Endodermal cell (in vitro differentiated cells): ENCODE results near the gene OR14J1. TPM values are rescaled to one million over a fixed set of nuclear protein-coding genes. Genes with fewer than 3 reads are reported as not detected.
"Not testable (repeated sequence)": the region's sequence is repeated elsewhere in the genome, so short reads cannot be mapped to it uniquely, and the experiment has no call there.

Source experiments
- DNase-seq: peaks from one replicate; pipeline ENCODE4 v3.0.0-alpha.2; 2017
- H3K27ac ChIP-seq: 2 replicates; pipeline ENCODE4 v1.5.1; 2013; ENCODE audit warnings: mild to moderate bottlenecking, low read depth, low read length, moderate library complexity
- H3K27me3 ChIP-seq: 2 replicates; pipeline ENCODE4 v1.6.1; 2013; ENCODE audit warnings: mild to moderate bottlenecking, low read length, moderate library complexity; ENCODE audit not compliant: insufficient read depth, control insufficient read depth, poor library complexity, severe bottlenecking
- H3K36me3 ChIP-seq: 2 replicates; pipeline ENCODE4 v1.7.0; 2013; ENCODE audit warnings: mild to moderate bottlenecking, low read length, moderate library complexity; ENCODE audit not compliant: control insufficient read depth, insufficient read depth
- H3K4me1 ChIP-seq: one replicate; pipeline ENCODE4 v1.7.0; 2013; ENCODE audit warnings: low read length; ENCODE audit not compliant: control insufficient read depth, insufficient read depth
- H3K4me3 ChIP-seq: 2 replicates; pipeline ENCODE4 v1.5.1; 2013; ENCODE audit warnings: mild to moderate bottlenecking, low read length, moderate library complexity
- H3K9ac ChIP-seq: 2 replicates; pipeline ENCODE4 v1.6.1; 2013; ENCODE audit warnings: mild to moderate bottlenecking, low read length, moderate library complexity; ENCODE audit not compliant: poor library complexity, severe bottlenecking; ENCODE audit errors: extremely low read depth
- H3K9me3 ChIP-seq: 2 replicates; pipeline ENCODE4 v1.6.1; 2013; ENCODE audit warnings: mild to moderate bottlenecking, low read length, moderate library complexity; ENCODE audit not compliant: control insufficient read depth
- H3K27ac Mint-ChIP-seq: 2 replicates; pipeline ENCODE4 v1.8.0; 2020; ENCODE audit warnings: mixed read lengths
- H3K27me3 Mint-ChIP-seq: 2 replicates; pipeline ENCODE4 v1.8.0; 2021; ENCODE audit warnings: mild to moderate bottlenecking, mixed read lengths; ENCODE audit not compliant: insufficient read depth
- H3K36me3 Mint-ChIP-seq: 2 replicates; pipeline ENCODE4 v1.8.0; 2020; ENCODE audit warnings: low read depth, mixed read lengths
- H3K4me1 Mint-ChIP-seq: 2 replicates; pipeline ENCODE4 v1.8.0; 2020; ENCODE audit warnings: mixed read lengths
- H3K4me3 Mint-ChIP-seq: 2 replicates; pipeline ENCODE4 v1.8.0; 2020; ENCODE audit warnings: mild to moderate bottlenecking, moderate library complexity, mixed read lengths
- H3K9me3 Mint-ChIP-seq: 2 replicates; pipeline ENCODE4 v1.8.0; 2020; ENCODE audit warnings: mild to moderate bottlenecking, mixed read lengths
- WGBS, 2 experiments: methylation state at CpG; one replicate each; pipeline versions ENCODE4 v1.1.5 to v1.1.7; 2013; ENCODE audit warnings: missing lambda C conversion rate in 2 of 2, mixed read lengths in 1 of 2; ENCODE audit not compliant: insufficient coverage in 1 of 2, insufficient read length in 1 of 2; 5-methylcytosine and 5-hydroxymethylcytosine counted together
- total RNA-seq, 2 donors: library from RNA; stranded (reverse); fragmentation: NEBNext Ultra II Directional in 1 of 2; extraction: Animal tissue kit (Norgen Biotek cat#: 25700) in 1 of 2; gene quantifications; 2 replicates in 1 of 2; 3 replicates in 1 of 2; pipeline ENCODE4 v1.2.1, GENCODE V29; 2021
- TF ChIP-seq, protein P1 (sequence below): fragments of 200-600 bp; sonication (generic); conservative IDR thresholded peaks from 2 replicates; pipeline ENCODE4 v1.5.0; 2021; ENCODE audit warnings: antibody characterized with exemption, mild to moderate bottlenecking

The OR14J1 gene
- total RNA-seq, 2 donors from 2014 or later = not detected

DNA sequence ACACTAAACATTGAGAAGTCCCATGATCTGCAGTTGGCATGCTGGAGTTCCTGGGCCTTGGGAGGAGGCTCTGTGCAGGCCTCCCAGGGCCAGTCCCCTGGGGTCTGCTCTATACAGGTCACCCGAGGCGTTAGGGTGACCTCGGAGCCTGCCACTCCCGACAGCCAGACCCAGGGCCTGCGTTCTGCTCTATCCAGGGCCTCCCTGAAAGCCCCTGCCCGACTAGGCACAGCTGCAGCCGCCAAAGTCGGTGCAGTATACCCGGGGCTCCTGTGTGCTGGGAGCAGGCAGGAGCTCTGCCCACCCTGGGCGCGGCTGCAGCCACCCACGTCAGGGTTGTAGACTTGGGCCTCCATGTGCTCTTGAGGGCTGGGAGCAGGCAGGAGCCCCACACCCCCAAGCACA lies 6.3 kb upstream of the OR14J1 start:
- Mint-ChIP-seq H3K36me3 (no peaks in the 10 kb centered on the region), H3K27ac (no peak overlapping the region), H3K4me3 (no peak overlapping the region), H3K27me3 (no peaks in the 10 kb centered on the region), H3K9me3 (no peaks in the 10 kb centered on the region), H3K4me1 (no peaks in the 10 kb centered on the region)
- no peak for DNase-seq
- no peak overlapping the region for H3K27ac ChIP-seq
- no peak overlapping the region for H3K4me3 ChIP-seq
- H3K4me1 ChIP-seq = no peaks in the 10 kb centered on the region
- 93 to 100% methylated on average over 2 to 12 of the region's 12 CpGs for WGBS, 2 experiments
- TF ChIP-seq, protein P1, sequence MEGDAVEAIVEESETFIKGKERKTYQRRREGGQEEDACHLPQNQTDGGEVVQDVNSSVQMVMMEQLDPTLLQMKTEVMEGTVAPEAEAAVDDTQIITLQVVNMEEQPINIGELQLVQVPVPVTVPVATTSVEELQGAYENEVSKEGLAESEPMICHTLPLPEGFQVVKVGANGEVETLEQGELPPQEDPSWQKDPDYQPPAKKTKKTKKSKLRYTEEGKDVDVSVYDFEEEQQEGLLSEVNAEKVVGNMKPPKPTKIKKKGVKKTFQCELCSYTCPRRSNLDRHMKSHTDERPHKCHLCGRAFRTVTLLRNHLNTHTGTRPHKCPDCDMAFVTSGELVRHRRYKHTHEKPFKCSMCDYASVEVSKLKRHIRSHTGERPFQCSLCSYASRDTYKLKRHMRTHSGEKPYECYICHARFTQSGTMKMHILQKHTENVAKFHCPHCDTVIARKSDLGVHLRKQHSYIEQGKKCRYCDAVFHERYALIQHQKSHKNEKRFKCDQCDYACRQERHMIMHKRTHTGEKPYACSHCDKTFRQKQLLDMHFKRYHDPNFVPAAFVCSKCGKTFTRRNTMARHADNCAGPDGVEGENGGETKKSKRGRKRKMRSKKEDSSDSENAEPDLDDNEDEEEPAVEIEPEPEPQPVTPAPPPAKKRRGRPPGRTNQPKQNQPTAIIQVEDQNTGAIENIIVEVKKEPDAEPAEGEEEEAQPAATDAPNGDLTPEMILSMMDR = no peak
- H3K9me3 ChIP-seq = no peaks in the 10 kb centered on the region
- H3K36me3 ChIP-seq = no peaks in the 10 kb centered on the region
- H3K9ac ChIP-seq = no peak overlapping the region
- H3K27me3 ChIP-seq = no peaks in the 10 kb centered on the region

GRCh38 chr6:29295623-29296022 lies 5.9 kb upstream of the OR14J1 start:
- no peaks in the 10 kb centered on the region for H3K36me3 Mint-ChIP-seq
- TF ChIP-seq, protein P1 = no peak
- no peak overlapping the region for H3K27ac ChIP-seq
- no peak overlapping the region for H3K4me3 Mint-ChIP-seq
- H3K27me3 ChIP-seq = no peaks in the 10 kb centered on the region
- no peaks in the 10 kb centered on the region for H3K9me3 ChIP-seq
- H3K9ac ChIP-seq = no peak overlapping the region
- no peaks in the 10 kb centered on the region for H3K4me1 Mint-ChIP-seq
- no peak for DNase-seq
- H3K4me3 ChIP-seq = no peak overlapping the region
- H3K36me3 ChIP-seq = no peaks in the 10 kb centered on the region
- no peak overlapping the region for H3K27ac Mint-ChIP-seq
- H3K4me1 ChIP-seq = no peaks in the 10 kb centered on the region
- WGBS, 2 experiments = 86 to 96% methylated on average over 4 to 7 of the region's 7 CpGs
- no peaks in the 10 kb centered on the region for H3K9me3 Mint-ChIP-seq
- H3K27me3 Mint-ChIP-seq = no peaks in the 10 kb centered on the region

- Histone ChIP-seq H3K36me3 (no peaks in the 10 kb centered on the region), H3K27ac (no peak overlapping the region), H3K27me3 (no peaks in the 10 kb centered on the region), H3K4me1 (no peaks in the 10 kb centered on the region), H3K4me3 (no peak overlapping the region), H3K9ac (no peak overlapping the region), H3K9me3 (no peaks in the 10 kb centered on the region)
- DNase-seq = no peak
- H3K27me3 Mint-ChIP-seq = no peaks in the 10 kb centered on the region
- no peak overlapping the region for H3K27ac Mint-ChIP-seq
- H3K4me3 Mint-ChIP-seq = no peak overlapping the region
- H3K9me3 Mint-ChIP-seq = no peaks in the 10 kb centered on the region
- TF ChIP-seq, protein P1 = no peak
- no peaks in the 10 kb centered on the region for H3K4me1 Mint-ChIP-seq
- no peaks in the 10 kb centered on the region for H3K36me3 Mint-ChIP-seq
- 86% methylated on average over 1 of the region's 2 CpGs; no CpG with 5 or more reads in 1 of the 2 experiments for WGBS, 2 experiments
Observed at GRCh38 chr6:29319931-29320330, 18.4 kb downstream of the OR14J1 start.

- H3K4me1 ChIP-seq, H3K9me3 ChIP-seq, H3K36me3 ChIP-seq, H3K4me3 Mint-ChIP-seq, H3K9me3 Mint-ChIP-seq, H3K4me1 Mint-ChIP-seq, H3K27me3 ChIP-seq, H3K27ac ChIP-seq, H3K27ac Mint-ChIP-seq, H3K36me3 Mint-ChIP-seq, H3K4me3 ChIP-seq, DNase-seq, H3K9ac ChIP-seq, H3K27me3 Mint-ChIP-seq: not testable (repeated sequence)
Observed at GRCh38 chr6:29323332-29323731, 21.8 kb downstream of the OR14J1 start.
